NCI-H345 treated with DMSO at 0.1 percent for 48 hours (cell line): ENCODE results near the gene USP32.
"Not testable (repeated sequence)": the region's sequence is repeated elsewhere in the genome, so short reads cannot be mapped to it uniquely, and the experiment has no call there.

Experiments used
- DNase-seq: peaks from one replicate; lab custom pipeline; 2025; ENCODE audit not compliant: unreplicated experiment; lab: John Stamatoyannopoulos, UW

The USP32 gene

GRCh38 chr17:60392042-60392844 is at the start of gene USP32:
Gene USP32, minus strand, starts transcription at chr17:60392133. Its CDS starts 194 bp downstream, at chr17:60391939.
- DNase-seq: peak; percentile 86

- DNase-seq: no peak
Observed at GRCh38 chr17:60439501-60439900, 47.6 kb upstream of the USP32 start.

GRCh38 chr17:60436676-60437075 is 44.7 kb upstream of the USP32 start:
- DNase-seq: no peak

GRCh38 chr17:60435244-60436167 is 43.6 kb upstream of the USP32 start:
- peak; percentile 60 for DNase-seq

GRCh38 chr17:60433021-60433997 is 41.4 kb upstream of the USP32 start:
- not testable (repeated sequence) for DNase-seq

GRCh38 chr17:60430561-60430960 is 38.6 kb upstream of the USP32 start:
- not testable (repeated sequence) for DNase-seq

- DNase-seq: not testable (repeated sequence)
Observed at GRCh38 chr17:60428491-60428890, 36.6 kb upstream of the USP32 start.

GRCh38 chr17:60426596-60426995 is 34.7 kb upstream of the USP32 start:
- no peak for DNase-seq

- DNase-seq: no peak
Observed at GRCh38 chr17:60425626-60426025, 33.7 kb upstream of the USP32 start.

- DNase-seq: no peak
Observed at GRCh38 chr17:60423865-60424264, 31.9 kb upstream of the USP32 start.

- no peak for DNase-seq
Observed at GRCh38 chr17:60422162-60422665, 30.3 kb upstream of the USP32 start, which contains the start of gene CHCT1. Gene CHCT1, plus strand, starts transcription at chr17:60422489. Its CDS starts 104 bp downstream, at chr17:60422593.

GRCh38 chr17:60421273-60422161 is 29.6 kb upstream of the USP32 start:
- DNase-seq: peak; percentile 10

- DNase-seq: not testable (repeated sequence)
Observed at GRCh38 chr17:60419875-60420274, 27.9 kb upstream of the USP32 start.

- not testable (repeated sequence) for DNase-seq
Observed at GRCh38 chr17:60419003-60419402, 27.1 kb upstream of the USP32 start.

- DNase-seq: no peak
Observed at GRCh38 chr17:60416368-60416925, 24.5 kb upstream of the USP32 start.

- DNase-seq: no peak
Observed at GRCh38 chr17:60415146-60415545, 23.2 kb upstream of the USP32 start.

GRCh38 chr17:60412701-60413100 is 20.8 kb upstream of the USP32 start:
- DNase-seq: no peak

- no peak for DNase-seq
Observed at GRCh38 chr17:60410001-60410400, 18.1 kb upstream of the USP32 start.

GRCh38 chr17:60406887-60407286 is 15.0 kb upstream of the USP32 start:
- no peak for DNase-seq
